Esophagus muscularis mucosa (tissue), 4 donors: ENCODE data around the gene TUBGCP6. TPM values are rescaled to one million over a fixed set of nuclear protein-coding genes. Genes with fewer than 3 reads are reported as not detected.

Source experiments
- DNase-seq: peaks from one replicate; pipeline ENCODE4 v3.0.0-alpha.2; 2017; ENCODE audit errors: extremely low spot score
- H3K27ac ChIP-seq, 4 donors: fragments of 200-600 bp; sonication (generic); replicated peaks in 1 of 4; 1 replicate in 3 of 4; 2 replicates in 1 of 4; pipeline ENCODE4 v1.5.1; 2016 to 2019; ENCODE audit warnings: mild to moderate bottlenecking in 1 of 4
- H3K27me3 ChIP-seq, 4 donors: fragments of 200-600 bp; sonication (generic); one replicate each; pipeline versions ENCODE4 v1.5.1 to v1.6.0; 2016 to 2019
- H3K36me3 ChIP-seq, 4 donors: fragments of 200-600 bp; sonication (generic); one replicate each; pipeline ENCODE4 v1.5.1; 2016 to 2019
- H3K4me1 ChIP-seq, 4 donors: fragments of 200-600 bp; sonication (generic); one replicate each; pipeline ENCODE4 v1.5.1; 2016 to 2019
- H3K4me3 ChIP-seq, 4 donors: fragments of 200-600 bp; sonication (generic); 1 replicate in 2 of 4; 2 replicates in 2 of 4; pipeline ENCODE4 v1.5.1; 2016 to 2019; ENCODE audit warnings: mild to moderate bottlenecking in 4 of 4, moderate library complexity in 1 of 4
- H3K9me3 ChIP-seq, 4 donors: fragments of 200-600 bp; sonication (generic); 1 replicate in 3 of 4; 2 replicates in 1 of 4; pipeline ENCODE4 v1.5.1; 2016 to 2019
- EP300 ChIP-seq: sonication (generic); formaldehyde crosslinking; IDR thresholded peaks from one replicate; pipeline ENCODE4 v1.6.1; 2017; ENCODE audit warnings: antibody characterized with exemption
- POLR2A ChIP-seq: fragments of 450-650 bp; IDR thresholded peaks from one replicate; pipeline ENCODE4 v1.6.1; 2017; ENCODE audit warnings: antibody characterized with exemption, moderate library complexity, mild to moderate bottlenecking, low read depth
- POLR2AphosphoS5 ChIP-seq, 2 donors: sonication (generic); formaldehyde crosslinking; IDR thresholded peaks; one replicate each; pipeline ENCODE4 v1.6.1; 2017; ENCODE audit warnings: antibody characterized with exemption in 2 of 2
- WGBS: methylation state at CpG from one replicate; pipeline ENCODE4 v1.1.5; 2018; 5-methylcytosine and 5-hydroxymethylcytosine counted together
- intact Hi-C: fragments of 100-400 bp; cut with DNase I; formaldehyde crosslinking; loops from one replicate; pipeline ENCODE4 v1.15.1; 2023
- total RNA-seq, 4 donors: library from RNA; depleted of rRNA; stranded (reverse); fragments of >200 nt; gene quantifications; one replicate each; pipeline versions ENCODE4 v1.1.0 to v1.2.1, GENCODE V29; 2016
- TF ChIP-seq, protein P1 (sequence below), 3 experiments: fragments of 200-600 bp in 2 of 3; fragments of 450-650 bp in 1 of 3; sonication (generic) in 2 of 3; IDR thresholded peaks; one replicate each; pipeline ENCODE4 v1.5.1; 2017 to 2019; ENCODE audit warnings: antibody characterized with exemption in 3 of 3, mild to moderate bottlenecking in 2 of 3, moderate library complexity in 1 of 3

The TUBGCP6 gene
- total RNA-seq, 4 donors from 2014 or later, result 20.2 to 38.0 (median 30.0) TPM

DNA sequence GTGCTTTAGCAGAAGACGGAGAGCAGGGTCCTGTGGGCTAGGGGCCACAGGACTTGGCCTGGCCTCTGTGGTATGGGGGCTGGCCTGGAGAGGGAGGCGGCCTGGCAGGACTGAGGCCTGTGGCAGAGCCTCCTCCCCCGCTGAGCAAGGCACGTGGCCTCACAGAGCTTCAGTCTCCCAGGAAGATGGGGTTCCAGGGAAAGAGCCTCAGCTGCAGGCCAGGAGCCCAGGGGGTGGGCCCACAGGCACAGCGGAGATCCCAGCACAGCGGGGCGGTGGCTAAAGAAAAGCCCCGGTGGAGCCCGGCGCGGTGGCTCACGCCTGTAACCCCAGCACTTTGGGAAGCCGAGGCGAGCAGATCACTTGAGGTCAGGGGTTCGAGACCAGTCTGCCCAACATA is 14.5 kb upstream of the TUBGCP6 start:
- H3K27me3 ChIP-seq, result peaks cover 0 to 45% (median 0%) of the 10 kb centered on the region in 4 donors
- H3K27ac ChIP-seq, result no peak overlapping the region
- TF ChIP-seq POLR2AphosphoS5 (IDR thresholded peaks at IDR 0.05) (no peak), EP300 (no peak), POLR2A (no peak)
- TF ChIP-seq, protein P1, sequence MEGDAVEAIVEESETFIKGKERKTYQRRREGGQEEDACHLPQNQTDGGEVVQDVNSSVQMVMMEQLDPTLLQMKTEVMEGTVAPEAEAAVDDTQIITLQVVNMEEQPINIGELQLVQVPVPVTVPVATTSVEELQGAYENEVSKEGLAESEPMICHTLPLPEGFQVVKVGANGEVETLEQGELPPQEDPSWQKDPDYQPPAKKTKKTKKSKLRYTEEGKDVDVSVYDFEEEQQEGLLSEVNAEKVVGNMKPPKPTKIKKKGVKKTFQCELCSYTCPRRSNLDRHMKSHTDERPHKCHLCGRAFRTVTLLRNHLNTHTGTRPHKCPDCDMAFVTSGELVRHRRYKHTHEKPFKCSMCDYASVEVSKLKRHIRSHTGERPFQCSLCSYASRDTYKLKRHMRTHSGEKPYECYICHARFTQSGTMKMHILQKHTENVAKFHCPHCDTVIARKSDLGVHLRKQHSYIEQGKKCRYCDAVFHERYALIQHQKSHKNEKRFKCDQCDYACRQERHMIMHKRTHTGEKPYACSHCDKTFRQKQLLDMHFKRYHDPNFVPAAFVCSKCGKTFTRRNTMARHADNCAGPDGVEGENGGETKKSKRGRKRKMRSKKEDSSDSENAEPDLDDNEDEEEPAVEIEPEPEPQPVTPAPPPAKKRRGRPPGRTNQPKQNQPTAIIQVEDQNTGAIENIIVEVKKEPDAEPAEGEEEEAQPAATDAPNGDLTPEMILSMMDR (IDR thresholded peaks at IDR 0.05), result no peak
- intact Hi-C loops, result no loop called here
- H3K4me1 ChIP-seq, result peaks cover 25 to 42% (median 32%) of the 10 kb centered on the region in 4 donors
- no peaks in the 10 kb centered on the region for H3K9me3 ChIP-seq
- no peak overlapping the region for H3K4me3 ChIP-seq
- 90% methylated on average over 12 of the region's 15 CpGs for WGBS
- no peak for DNase-seq
- peaks cover 0 to 25% (median 8%) of the 10 kb centered on the region in 4 donors for H3K36me3 ChIP-seq

DNA sequence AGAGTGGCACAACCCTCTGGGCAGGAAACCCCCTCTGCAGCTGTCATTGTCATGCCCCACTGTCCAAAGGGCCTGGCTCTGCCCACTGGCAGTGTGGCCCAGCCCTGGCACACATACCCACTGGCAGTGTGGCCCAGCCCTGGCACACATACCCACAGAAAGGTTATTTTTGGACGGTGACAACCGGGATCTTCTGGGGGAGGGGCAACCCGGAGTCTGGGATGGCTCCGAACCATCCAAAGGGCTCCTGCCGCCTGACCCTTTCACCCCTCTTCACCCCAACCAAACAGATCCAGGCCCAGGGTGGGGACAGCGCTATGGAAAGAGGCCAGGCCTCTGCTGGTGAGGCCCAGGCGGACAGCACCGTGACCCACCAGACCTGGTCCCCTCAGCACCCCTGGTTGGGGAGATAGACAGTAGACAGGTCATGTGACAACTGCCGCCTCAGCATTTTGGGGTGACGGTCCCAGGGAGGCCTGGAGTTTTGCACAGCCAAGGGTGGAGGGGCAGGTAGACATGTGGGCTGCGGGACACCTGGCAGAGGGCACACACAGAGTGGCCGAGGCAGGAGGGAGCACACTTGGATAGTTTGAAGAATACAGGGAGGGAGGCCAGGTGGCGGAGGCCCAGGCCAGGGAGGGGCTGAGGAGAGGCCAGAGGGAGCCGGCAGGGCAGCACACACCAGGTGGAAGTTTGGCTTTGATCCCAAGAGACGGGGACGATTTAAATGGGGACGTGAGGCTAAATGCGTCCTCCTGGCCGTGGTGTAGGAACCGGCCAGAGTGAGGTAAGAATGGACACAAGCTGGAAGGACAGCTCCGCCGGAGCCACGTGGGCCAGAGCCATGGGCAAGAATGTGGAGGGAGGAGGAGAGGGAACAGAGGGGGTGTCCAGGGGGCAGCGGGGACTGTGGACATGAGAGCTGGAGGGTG is 13.8 kb upstream of the TUBGCP6 start:
- Histone ChIP-seq H3K4me3 (no peak overlapping the region), H3K36me3 (peaks cover 0 to 25% (median 8%) of the 10 kb centered on the region in 4 donors), H3K9me3 (no peaks in the 10 kb centered on the region), H3K27me3 (peaks cover 0 to 45% (median 0%) of the 10 kb centered on the region in 4 donors), H3K4me1 (peaks cover 25 to 42% (median 32%) of the 10 kb centered on the region in 4 donors), H3K27ac (no peak overlapping the region)
- no peak for DNase-seq
- intact Hi-C loops, result no loop called here
- TF ChIP-seq, protein P1 (IDR thresholded peaks at IDR 0.05), result no peak
- 79% methylated on average over 24 of the region's 24 CpGs for WGBS

DNA sequence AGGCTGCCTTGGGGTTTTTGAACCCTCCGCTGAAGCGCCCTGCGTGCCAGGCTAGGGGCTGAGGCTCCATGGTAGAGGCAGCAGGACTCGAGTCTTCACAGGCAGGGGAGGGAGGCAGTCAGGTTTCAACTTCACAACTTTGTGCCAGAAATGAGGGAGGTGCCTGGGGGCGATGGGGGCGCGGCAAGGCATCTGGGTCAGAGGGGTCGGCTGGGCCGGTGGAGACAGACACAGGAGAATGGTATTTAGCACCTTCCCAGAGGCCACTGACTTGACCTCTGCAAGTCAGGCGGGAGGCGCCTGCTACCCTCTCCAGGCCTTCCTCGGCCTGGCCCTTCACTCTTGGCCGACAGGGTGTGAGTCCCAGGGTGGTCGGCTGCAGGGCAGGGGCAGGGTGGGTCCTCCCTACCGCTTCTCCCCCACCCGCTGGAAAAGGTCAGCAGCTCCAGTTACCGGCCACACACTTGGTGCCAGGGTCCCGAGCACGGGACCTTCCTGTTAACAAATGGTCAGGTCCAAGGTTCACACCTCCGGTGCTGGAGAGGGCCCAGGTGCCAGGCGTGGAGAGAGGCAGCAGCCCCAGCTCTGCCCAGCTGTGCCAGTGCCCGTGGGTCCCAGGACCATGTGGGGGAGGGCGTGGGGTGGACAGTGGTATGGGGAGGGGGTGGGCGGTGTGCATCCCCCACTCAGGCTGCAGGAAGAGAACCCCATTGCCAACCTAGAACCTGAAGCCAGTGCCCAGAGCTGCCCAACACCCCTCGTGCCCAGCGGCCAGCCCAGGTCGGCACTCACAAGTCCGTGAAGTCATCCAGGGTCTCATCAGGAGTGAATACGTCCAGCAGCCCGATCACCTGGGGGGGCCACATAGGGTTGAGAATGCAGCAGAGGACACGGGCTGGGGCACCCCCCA is 12.9 kb upstream of the TUBGCP6 start:
- H3K4me1 ChIP-seq, result peaks cover 25 to 35% (median 29%) of the 10 kb centered on the region in 4 donors
- TF ChIP-seq POLR2A (no peak), EP300 (no peak), POLR2AphosphoS5 (IDR thresholded peaks at IDR 0.05) (no peak)
- TF ChIP-seq, protein P1 (IDR thresholded peaks at IDR 0.05), result no peak
- peaks cover 0 to 25% (median 8%) of the 10 kb centered on the region in 4 donors for H3K36me3 ChIP-seq
- intact Hi-C loops, result no loop called here
- WGBS, result 70% methylated on average over 5 of the region's 31 CpGs
- H3K9me3 ChIP-seq, result no peaks in the 10 kb centered on the region
- H3K27me3 ChIP-seq, result peaks cover 0 to 38% (median 0%) of the 10 kb centered on the region in 4 donors
- DNase-seq, result no peak
- H3K27ac ChIP-seq, result no peak overlapping the region
- no peak overlapping the region for H3K4me3 ChIP-seq

DNA sequence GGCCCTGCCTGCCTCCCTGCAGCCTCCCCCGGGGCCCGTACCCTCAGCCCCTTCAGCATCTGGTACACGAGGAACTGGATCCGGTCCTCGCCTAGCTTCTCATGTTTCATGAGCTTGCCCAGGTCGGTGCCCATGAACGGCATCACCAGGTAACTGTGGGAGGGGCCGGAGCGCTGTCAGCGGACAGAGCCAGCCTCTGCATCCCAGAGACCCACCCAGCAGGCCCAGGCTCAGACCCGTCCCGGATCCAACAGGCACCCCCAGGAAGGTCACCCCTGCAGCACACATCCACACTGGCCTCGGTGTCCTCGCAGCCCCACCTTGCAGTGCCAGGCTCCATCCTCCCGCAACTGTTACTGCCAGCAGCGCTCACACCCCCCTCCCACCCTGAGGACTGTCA is 12.2 kb upstream of the TUBGCP6 start:
- H3K4me3 ChIP-seq, result no peak overlapping the region
- no peak overlapping the region for H3K27ac ChIP-seq
- H3K4me1 ChIP-seq, result peaks cover 20 to 30% (median 27%) of the 10 kb centered on the region in 4 donors
- TF ChIP-seq, protein P1 (IDR thresholded peaks at IDR 0.05), result no peak
- TF ChIP-seq EP300 (no peak), POLR2A (no peak), POLR2AphosphoS5 (IDR thresholded peaks at IDR 0.05) (no peak)
- peaks cover 0 to 25% (median 8%) of the 10 kb centered on the region in 4 donors for H3K36me3 ChIP-seq
- 80% methylated on average over 9 of the region's 16 CpGs for whole genome bisulfite sequencing
- DNase-seq, result no peak
- no peaks in the 10 kb centered on the region for H3K9me3 ChIP-seq
- H3K27me3 ChIP-seq, result peaks cover 0 to 31% (median 0%) of the 10 kb centered on the region in 4 donors
- intact Hi-C loops, result no loop called here
